ENCODE measurements around the gene DEXI. TPM values are rescaled to one million over a fixed set of nuclear protein-coding genes. Genes with fewer than 3 reads are reported as not detected.

DEXI gene
- total and polyA plus RNA-seq, 9 of the 15 experiments (the other 6 are each of a cell fraction or from before 2014, with no cell fraction given) = 2.9 to 40.1 (median 22.0) TPM

DNA sequence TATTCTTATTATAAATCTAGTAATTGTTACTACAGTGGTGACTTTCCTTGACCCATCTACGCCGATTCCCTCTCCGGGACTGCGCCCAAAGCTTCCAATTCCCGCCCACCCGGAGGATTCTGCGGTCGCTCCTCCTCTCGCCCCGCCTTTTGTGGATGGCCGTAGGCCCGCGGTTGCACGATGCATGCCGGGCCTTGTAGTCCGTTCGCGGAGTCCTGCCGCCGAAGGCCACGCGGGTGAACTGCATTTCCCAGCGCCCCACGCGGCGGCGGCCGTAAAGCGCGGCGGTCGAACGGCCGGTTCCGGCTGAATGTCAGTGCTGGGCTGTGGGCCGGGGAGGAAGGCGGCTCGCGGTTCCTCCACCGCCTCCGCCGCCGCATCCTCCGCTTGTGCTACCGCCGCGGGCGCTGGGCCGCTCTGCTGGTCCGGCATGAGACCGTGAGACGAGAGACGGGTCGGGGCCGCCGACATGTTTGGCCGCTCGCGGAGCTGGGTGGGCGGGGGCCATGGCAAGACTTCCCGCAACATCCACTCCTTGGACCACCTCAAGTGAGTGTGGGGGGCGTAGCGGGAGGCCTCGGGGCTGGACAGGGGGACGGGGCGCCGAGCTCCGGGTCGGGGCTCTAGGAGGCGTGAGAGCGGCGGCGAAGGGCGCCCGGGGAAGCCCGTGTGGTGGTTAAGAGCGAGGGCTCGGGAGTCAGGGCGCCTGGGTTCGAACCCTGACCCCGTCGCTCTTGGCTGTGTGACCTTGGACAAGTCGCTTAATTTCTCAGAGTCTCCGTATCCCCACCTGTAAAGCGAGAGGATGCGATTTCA, 2.2 kb upstream of the DEXI start, which contains the start of gene CLEC16A (continued):
- no peak for TF ChIP-seq ZNF224 (CRISPR knock-in tag; IDR thresholded peaks at IDR 0.05)
- TF ChIP-seq MED1 (CRISPR knock-in tag; IDR thresholded peaks at IDR 0.05; ENCODE audit: borderline replicate concordance) = no peak
- no peak for TF ChIP-seq SPI1 (IDR thresholded peaks at IDR 0.05; ENCODE audit: borderline replicate concordance, low read depth, low read length)
- peak; percentile 92; the same call in 1 of the 2 replicates for TF ChIP-seq ZBTB1 (CRISPR knock-in tag; IDR thresholded peaks at IDR 0.05; ENCODE audit: borderline replicate concordance, low read depth)
- no peak for TF ChIP-seq NFIC (IDR thresholded peaks at IDR 0.05)
- TF ChIP-seq, protein P1, sequence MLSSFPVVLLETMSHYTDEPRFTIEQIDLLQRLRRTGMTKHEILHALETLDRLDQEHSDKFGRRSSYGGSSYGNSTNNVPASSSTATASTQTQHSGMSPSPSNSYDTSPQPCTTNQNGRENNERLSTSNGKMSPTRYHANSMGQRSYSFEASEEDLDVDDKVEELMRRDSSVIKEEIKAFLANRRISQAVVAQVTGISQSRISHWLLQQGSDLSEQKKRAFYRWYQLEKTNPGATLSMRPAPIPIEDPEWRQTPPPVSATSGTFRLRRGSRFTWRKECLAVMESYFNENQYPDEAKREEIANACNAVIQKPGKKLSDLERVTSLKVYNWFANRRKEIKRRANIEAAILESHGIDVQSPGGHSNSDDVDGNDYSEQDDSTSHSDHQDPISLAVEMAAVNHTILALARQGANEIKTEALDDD (IDR thresholded peaks at IDR 0.05) = no peak
- TF ChIP-seq KLF16 (IDR thresholded peaks at IDR 0.05) = no peak
- no peak for TF ChIP-seq DDX20 (tag; IDR thresholded peaks at IDR 0.05; ENCODE audit: low read depth)
- no peak for TF ChIP-seq ARID2 (IDR thresholded peaks at IDR 0.05)
- TF ChIP-seq NFRKB (IDR thresholded peaks at IDR 0.05; ENCODE audit: low read depth) = no peak
- TF ChIP-seq, protein P2, sequence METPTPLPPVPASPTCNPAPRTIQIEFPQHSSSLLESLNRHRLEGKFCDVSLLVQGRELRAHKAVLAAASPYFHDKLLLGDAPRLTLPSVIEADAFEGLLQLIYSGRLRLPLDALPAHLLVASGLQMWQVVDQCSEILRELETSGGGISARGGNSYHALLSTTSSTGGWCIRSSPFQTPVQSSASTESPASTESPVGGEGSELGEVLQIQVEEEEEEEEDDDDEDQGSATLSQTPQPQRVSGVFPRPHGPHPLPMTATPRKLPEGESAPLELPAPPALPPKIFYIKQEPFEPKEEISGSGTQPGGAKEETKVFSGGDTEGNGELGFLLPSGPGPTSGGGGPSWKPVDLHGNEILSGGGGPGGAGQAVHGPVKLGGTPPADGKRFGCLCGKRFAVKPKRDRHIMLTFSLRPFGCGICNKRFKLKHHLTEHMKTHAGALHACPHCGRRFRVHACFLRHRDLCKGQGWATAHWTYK (CRISPR knock-in tag; IDR thresholded peaks at IDR 0.05) = peak; percentile 56; the same call in 1 of the 2 replicates
- TF ChIP-seq ZKSCAN8 (CRISPR knock-in tag; IDR thresholded peaks at IDR 0.05) = no peak
- TF ChIP-seq, protein P3, sequence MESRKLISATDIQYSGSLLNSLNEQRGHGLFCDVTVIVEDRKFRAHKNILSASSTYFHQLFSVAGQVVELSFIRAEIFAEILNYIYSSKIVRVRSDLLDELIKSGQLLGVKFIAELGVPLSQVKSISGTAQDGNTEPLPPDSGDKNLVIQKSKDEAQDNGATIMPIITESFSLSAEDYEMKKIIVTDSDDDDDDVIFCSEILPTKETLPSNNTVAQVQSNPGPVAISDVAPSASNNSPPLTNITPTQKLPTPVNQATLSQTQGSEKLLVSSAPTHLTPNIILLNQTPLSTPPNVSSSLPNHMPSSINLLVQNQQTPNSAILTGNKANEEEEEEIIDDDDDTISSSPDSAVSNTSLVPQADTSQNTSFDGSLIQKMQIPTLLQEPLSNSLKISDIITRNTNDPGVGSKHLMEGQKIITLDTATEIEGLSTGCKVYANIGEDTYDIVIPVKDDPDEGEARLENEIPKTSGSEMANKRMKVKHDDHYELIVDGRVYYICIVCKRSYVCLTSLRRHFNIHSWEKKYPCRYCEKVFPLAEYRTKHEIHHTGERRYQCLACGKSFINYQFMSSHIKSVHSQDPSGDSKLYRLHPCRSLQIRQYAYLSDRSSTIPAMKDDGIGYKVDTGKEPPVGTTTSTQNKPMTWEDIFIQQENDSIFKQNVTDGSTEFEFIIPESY (CRISPR knock-in tag; IDR thresholded peaks at IDR 0.05) = no peak
- peak; percentile 78 for TF ChIP-seq MYC (IDR thresholded peaks at IDR 0.05; ENCODE audit: low read depth, low read length)
- no peak for TF ChIP-seq MYC (CRISPR knock-in tag; IDR thresholded peaks at IDR 0.05; ENCODE audit: borderline replicate concordance, low read depth)
- no peak for TF ChIP-seq TEAD4 (IDR thresholded peaks at IDR 0.05; ENCODE audit: low read length)
- TF ChIP-seq TEAD4 (CRISPR knock-in tag; IDR thresholded peaks at IDR 0.05; ENCODE audit: borderline replicate concordance) = no peak
- TF ChIP-seq CAMTA2 (CRISPR knock-in tag; conservative IDR thresholded peaks at IDR 0.05) = no peak
- no peak for TF ChIP-seq ZNF76 (CRISPR knock-in tag; IDR thresholded peaks at IDR 0.05; ENCODE audit: borderline replicate concordance)
- TF ChIP-seq SMARCA4 (IDR thresholded peaks at IDR 0.05) = peak; percentile 17; the same call in 1 of the 2 replicates
- TF ChIP-seq EWSR1 (IDR thresholded peaks at IDR 0.05; ENCODE audit: borderline replicate concordance, low read depth, partially characterized antibody) = no peak
- TF ChIP-seq HDAC2 (IDR thresholded peaks at IDR 0.05) = 0 out of 2 replicates have a peak, but pooled peaks have one; percentile 20
- TF ChIP-seq FOXP1 (CRISPR knock-in tag; IDR thresholded peaks at IDR 0.05) = no peak
- no peak for TF ChIP-seq FOSL1 (tag; conservative IDR thresholded peaks at IDR 0.05)
- no peak for TF ChIP-seq ZNF133 (CRISPR knock-in tag; IDR thresholded peaks at IDR 0.05)
- TF ChIP-seq FOXJ3 (CRISPR knock-in tag; IDR thresholded peaks at IDR 0.05) = no peak
- TF ChIP-seq SRF (CRISPR knock-in tag; IDR thresholded peaks at IDR 0.05) = peak in 1 of 2 experiments; percentile 77; a peak in 1 of 4 replicates

Data from K562 (cell line).